ENCODE measurements around the gene ENO2.

Gene ENO2

GRCh38 chr12:6936194-6936635 lies 21.8 kb downstream of the ENO2 start:
- WGBS, 2 experiments, result 92 to 93% methylated on average over 3 of the region's 3 CpGs
- no peaks in the 10 kb centered on the region for H3K9me3 ChIP-seq (ENCODE audit: control insufficient read depth, low read length)
- peak overlapping the region; percentile 2 for H3K27ac ChIP-seq (ENCODE audit: insufficient read depth, low read depth, low read length, poor library complexity, severe bottlenecking)
- no peaks in the 10 kb centered on the region for H3K4me1 ChIP-seq (ENCODE audit: control insufficient read depth, insufficient read depth, low read length)
- H3K4me3 ChIP-seq (ENCODE audit: insufficient read depth, low read depth, low read length), result no peak overlapping the region
- no peaks in the 10 kb centered on the region for H3K27me3 ChIP-seq (ENCODE audit: control insufficient read depth, insufficient read depth, low read length, poor library complexity, severe bottlenecking)
- H3K36me3 ChIP-seq (ENCODE audit: control insufficient read depth, insufficient read depth, low read length), result peaks cover 33% of the 10 kb centered on the region

GRCh38 chr12:6936636-6937480 lies 22.5 kb downstream of the ENO2 start:
- H3K36me3 ChIP-seq (ENCODE audit: control insufficient read depth, insufficient read depth, low read length), result peaks cover 39% of the 10 kb centered on the region
- H3K4me1 ChIP-seq (ENCODE audit: control insufficient read depth, insufficient read depth, low read length), result no peaks in the 10 kb centered on the region
- no peaks in the 10 kb centered on the region for H3K27me3 ChIP-seq (ENCODE audit: control insufficient read depth, insufficient read depth, low read length, poor library complexity, severe bottlenecking)
- WGBS, 2 experiments, result 79 to 85% methylated on average over 36 of the region's 36 CpGs
- peak overlapping the region; percentile 97 for H3K27ac ChIP-seq (ENCODE audit: insufficient read depth, low read depth, low read length, poor library complexity, severe bottlenecking)
- H3K9me3 ChIP-seq (ENCODE audit: control insufficient read depth, low read length), result no peaks in the 10 kb centered on the region
- H3K4me3 ChIP-seq (ENCODE audit: insufficient read depth, low read depth, low read length), result peak overlapping the region; percentile 76

DNA sequence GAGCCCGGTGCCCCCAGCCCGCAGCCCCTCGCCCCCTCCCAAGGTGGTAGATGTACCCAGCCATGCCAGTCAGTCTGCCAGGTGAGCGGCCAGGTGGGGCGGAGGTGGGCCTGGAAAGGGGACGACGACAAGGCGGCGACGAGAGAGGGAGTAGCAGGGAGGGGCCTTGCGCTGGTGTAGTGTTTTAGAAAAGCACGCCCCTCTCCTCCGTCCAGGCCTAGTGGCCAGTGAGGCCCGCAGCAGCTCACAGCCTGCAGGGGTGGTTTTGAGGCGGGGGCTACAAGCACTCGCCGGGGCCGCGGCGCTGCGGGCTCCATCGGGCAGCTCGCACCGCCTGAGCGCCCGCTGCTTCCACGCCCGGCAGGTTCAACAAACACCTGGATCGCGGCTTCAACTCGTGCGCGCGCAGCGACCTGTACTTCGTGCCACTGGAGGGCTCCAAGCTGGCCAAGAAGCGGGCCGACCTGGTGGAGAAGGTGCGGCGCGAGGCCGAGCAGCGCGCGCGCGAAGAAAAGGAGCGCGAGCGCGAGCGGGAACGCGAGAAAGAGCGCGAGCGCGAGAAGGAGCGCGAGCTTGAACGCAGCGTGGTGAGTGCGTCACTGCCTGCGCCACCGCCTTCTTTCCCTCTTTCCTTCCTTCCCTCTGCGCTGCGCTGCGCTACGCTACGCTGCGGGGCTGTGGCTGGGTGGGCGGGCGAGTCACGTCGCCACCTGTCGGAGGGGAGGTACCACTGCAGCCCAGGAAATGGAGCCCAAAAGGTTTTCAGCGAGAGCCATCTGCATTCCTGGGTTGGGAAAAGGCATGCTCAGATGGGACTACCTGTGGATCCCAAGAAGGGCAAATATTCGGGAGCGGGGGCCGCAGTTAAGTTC lies 23.3 kb downstream of the ENO2 start:
- peak overlapping the region; percentile 97 for H3K27ac ChIP-seq (ENCODE audit: insufficient read depth, low read depth, low read length, poor library complexity, severe bottlenecking)
- H3K9me3 ChIP-seq (ENCODE audit: control insufficient read depth, low read length), result no peaks in the 10 kb centered on the region
- no peaks in the 10 kb centered on the region for H3K4me1 ChIP-seq (ENCODE audit: control insufficient read depth, insufficient read depth, low read length)
- peaks cover 40% of the 10 kb centered on the region for H3K36me3 ChIP-seq (ENCODE audit: control insufficient read depth, insufficient read depth, low read length)
- H3K27me3 ChIP-seq (ENCODE audit: control insufficient read depth, insufficient read depth, low read length, poor library complexity, severe bottlenecking), result no peaks in the 10 kb centered on the region
- H3K4me3 ChIP-seq (ENCODE audit: insufficient read depth, low read depth, low read length), result peak overlapping the region; percentile 76
- 5% methylated on average over 80 of the region's 80 CpGs for WGBS, 2 experiments

GRCh38 chr12:6938353-6939190 lies 24.2 kb downstream of the ENO2 start:
- Histone ChIP-seq H3K27ac (ENCODE audit: insufficient read depth, low read depth, low read length, poor library complexity, severe bottlenecking) (peak overlapping the region; percentile 97), H3K36me3 (ENCODE audit: control insufficient read depth, insufficient read depth, low read length) (peaks cover 36% of the 10 kb centered on the region), H3K9me3 (ENCODE audit: control insufficient read depth, low read length) (no peaks in the 10 kb centered on the region), H3K4me1 (ENCODE audit: control insufficient read depth, insufficient read depth, low read length) (no peaks in the 10 kb centered on the region), H3K4me3 (ENCODE audit: insufficient read depth, low read depth, low read length) (peak overlapping the region; percentile 76), H3K27me3 (ENCODE audit: control insufficient read depth, insufficient read depth, low read length, poor library complexity, severe bottlenecking) (no peaks in the 10 kb centered on the region)
- 94 to 95% methylated on average over 32 of the region's 32 CpGs for WGBS, 2 experiments

GRCh38 chr12:6939191-6939540 lies 24.8 kb downstream of the ENO2 start:
- no peaks in the 10 kb centered on the region for H3K27me3 ChIP-seq (ENCODE audit: control insufficient read depth, insufficient read depth, low read length, poor library complexity, severe bottlenecking)
- H3K27ac ChIP-seq (ENCODE audit: insufficient read depth, low read depth, low read length, poor library complexity, severe bottlenecking), result no peak overlapping the region
- H3K36me3 ChIP-seq (ENCODE audit: control insufficient read depth, insufficient read depth, low read length), result peaks cover 30% of the 10 kb centered on the region
- H3K4me1 ChIP-seq (ENCODE audit: control insufficient read depth, insufficient read depth, low read length), result no peaks in the 10 kb centered on the region
- H3K4me3 ChIP-seq (ENCODE audit: insufficient read depth, low read depth, low read length), result no peak overlapping the region
- 89 to 95% methylated on average over 2 of the region's 2 CpGs for WGBS, 2 experiments
- H3K9me3 ChIP-seq (ENCODE audit: control insufficient read depth, low read length), result no peaks in the 10 kb centered on the region

DNA sequence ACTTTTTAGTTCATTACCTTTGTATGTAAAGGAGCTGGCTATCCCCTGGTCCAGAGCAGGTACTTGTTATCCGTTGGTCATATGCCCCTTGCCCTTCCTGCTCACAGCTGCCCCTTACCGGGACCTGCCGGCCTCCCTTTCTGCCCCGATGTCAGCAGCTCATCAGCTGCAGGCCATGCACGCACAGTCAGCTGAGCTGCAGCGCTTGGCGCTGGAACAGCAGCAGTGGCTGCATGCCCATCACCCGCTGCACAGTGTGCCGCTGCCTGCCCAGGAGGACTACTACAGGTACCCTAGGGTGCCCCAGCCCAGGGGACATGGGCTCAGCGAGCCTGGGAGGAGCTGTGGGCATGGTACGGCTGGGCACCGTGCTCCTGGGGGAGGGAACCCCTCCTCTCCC lies 26.9 kb downstream of the ENO2 start:
- Histone ChIP-seq H3K4me3 (ENCODE audit: insufficient read depth, low read depth, low read length) (no peak overlapping the region), H3K9me3 (ENCODE audit: control insufficient read depth, low read length) (no peaks in the 10 kb centered on the region), H3K27me3 (ENCODE audit: control insufficient read depth, insufficient read depth, low read length, poor library complexity, severe bottlenecking) (no peaks in the 10 kb centered on the region), H3K27ac (ENCODE audit: insufficient read depth, low read depth, low read length, poor library complexity, severe bottlenecking) (no peak overlapping the region), H3K36me3 (ENCODE audit: control insufficient read depth, insufficient read depth, low read length) (peaks cover 15% of the 10 kb centered on the region), H3K4me1 (ENCODE audit: control insufficient read depth, insufficient read depth, low read length) (peaks cover 14% of the 10 kb centered on the region)
- 96% methylated on average over 12 of the region's 12 CpGs for WGBS, 2 experiments

DNA sequence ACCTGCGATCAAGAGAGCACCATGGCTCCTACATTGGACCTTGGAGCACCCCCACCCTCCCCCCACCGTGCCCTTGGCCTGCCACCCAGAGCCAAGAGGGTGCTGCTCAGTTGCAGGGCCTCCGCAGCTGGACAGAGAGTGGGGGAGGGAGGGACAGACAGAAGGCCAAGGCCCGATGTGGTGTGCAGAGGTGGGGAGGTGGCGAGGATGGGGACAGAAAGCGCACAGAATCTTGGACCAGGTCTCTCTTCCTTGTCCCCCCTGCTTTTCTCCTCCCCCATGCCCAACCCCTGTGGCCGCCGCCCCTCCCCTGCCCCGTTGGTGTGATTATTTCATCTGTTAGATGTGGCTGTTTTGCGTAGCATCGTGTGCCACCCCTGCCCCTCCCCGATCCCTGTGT lies 27.4 kb downstream of the ENO2 start:
- Histone ChIP-seq H3K36me3 (ENCODE audit: control insufficient read depth, insufficient read depth, low read length) (peaks cover 15% of the 10 kb centered on the region), H3K4me1 (ENCODE audit: control insufficient read depth, insufficient read depth, low read length) (peaks cover 18% of the 10 kb centered on the region), H3K27ac (ENCODE audit: insufficient read depth, low read depth, low read length, poor library complexity, severe bottlenecking) (no peak overlapping the region), H3K4me3 (ENCODE audit: insufficient read depth, low read depth, low read length) (no peak overlapping the region), H3K9me3 (ENCODE audit: control insufficient read depth, low read length) (no peaks in the 10 kb centered on the region), H3K27me3 (ENCODE audit: control insufficient read depth, insufficient read depth, low read length, poor library complexity, severe bottlenecking) (no peaks in the 10 kb centered on the region)
- WGBS, 2 experiments, result 93 to 98% methylated on average over 9 to 11 of the region's 12 CpGs

DNA sequence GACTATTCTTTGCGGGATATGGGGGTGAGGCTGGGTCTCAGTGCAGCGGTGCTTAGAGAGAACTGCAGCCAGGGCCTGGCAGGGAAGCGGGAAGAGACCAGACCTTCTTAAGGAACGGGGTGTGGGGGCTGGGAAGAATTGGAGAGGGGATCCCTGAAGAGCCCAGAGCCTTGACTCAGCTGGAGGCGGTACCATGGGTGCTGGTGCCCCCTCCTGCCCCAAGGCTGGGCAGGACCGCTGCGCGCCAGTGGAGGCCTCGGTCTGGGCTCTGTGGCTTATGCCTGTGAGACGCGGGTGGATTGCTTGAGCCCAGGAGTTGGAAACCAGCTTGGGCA lies 27.9 kb downstream of the ENO2 start:
- Histone ChIP-seq H3K9me3 (ENCODE audit: control insufficient read depth, low read length) (no peaks in the 10 kb centered on the region), H3K36me3 (ENCODE audit: control insufficient read depth, insufficient read depth, low read length) (peaks cover 15% of the 10 kb centered on the region), H3K27ac (ENCODE audit: insufficient read depth, low read depth, low read length, poor library complexity, severe bottlenecking) (peak overlapping the region; percentile 100), H3K4me1 (ENCODE audit: control insufficient read depth, insufficient read depth, low read length) (peaks cover 18% of the 10 kb centered on the region), H3K4me3 (ENCODE audit: insufficient read depth, low read depth, low read length) (no peak overlapping the region), H3K27me3 (ENCODE audit: control insufficient read depth, insufficient read depth, low read length, poor library complexity, severe bottlenecking) (no peaks in the 10 kb centered on the region)
- 97 to 98% methylated on average over 11 of the region's 11 CpGs for whole genome bisulfite sequencing, 2 experiments

DNA sequence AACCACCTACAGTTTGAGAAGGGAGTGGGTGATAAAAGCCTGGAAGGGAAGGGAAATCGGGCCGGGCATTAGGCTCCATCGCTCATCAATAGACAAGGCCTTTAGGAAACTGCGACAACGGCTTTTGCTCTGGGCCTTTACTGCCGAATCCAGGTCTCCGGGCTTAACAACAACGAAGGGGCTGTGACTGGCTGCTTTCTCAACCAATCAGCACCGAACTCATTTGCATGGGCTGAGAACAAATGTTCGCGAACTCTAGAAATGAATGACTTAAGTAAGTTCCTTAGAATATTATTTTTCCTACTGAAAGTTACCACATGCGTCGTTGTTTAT lies 29.0 kb downstream of the ENO2 start:
- no peaks in the 10 kb centered on the region for H3K9me3 ChIP-seq (ENCODE audit: control insufficient read depth, low read length)
- H3K4me1 ChIP-seq (ENCODE audit: control insufficient read depth, insufficient read depth, low read length), result peaks cover 18% of the 10 kb centered on the region
- peak overlapping the region; percentile 71 for H3K4me3 ChIP-seq (ENCODE audit: insufficient read depth, low read depth, low read length)
- H3K27ac ChIP-seq (ENCODE audit: insufficient read depth, low read depth, low read length, poor library complexity, severe bottlenecking), result peak overlapping the region; percentile 100
- H3K36me3 ChIP-seq (ENCODE audit: control insufficient read depth, insufficient read depth, low read length), result peaks cover 15% of the 10 kb centered on the region
- WGBS, 2 experiments, result 2 to 3% methylated on average over 9 to 13 of the region's 13 CpGs
- H3K27me3 ChIP-seq (ENCODE audit: control insufficient read depth, insufficient read depth, low read length, poor library complexity, severe bottlenecking), result no peaks in the 10 kb centered on the region
